GM18508 (cell line): ENCODE results near the gene ATAD5.
"Not testable (repeated sequence)": the region's sequence is repeated elsewhere in the genome, so short reads cannot be mapped to it uniquely, and the experiment has no call there.

Experiments used
- ATAC-seq: cut with Tn5 transposase; IDR thresholded peaks from one replicate; pipeline ENCODE4 v1.9.1; 2021; ENCODE audit warnings: moderate number of reproducible peaks; ENCODE audit not compliant: insufficient read depth, unreplicated experiment

Gene ATAD5

GRCh38 chr17:30908717-30909420 is 77.1 kb downstream of the ATAD5 start:
- ATAC-seq: no peak

GRCh38 chr17:30910151-30910550 is 78.4 kb downstream of the ATAD5 start:
- not testable (repeated sequence) for ATAC-seq

GRCh38 chr17:30913955-30914354 is 82.2 kb downstream of the ATAD5 start:
- no peak for ATAC-seq

- no peak for ATAC-seq
Measured at GRCh38 chr17:30915833-30916611, 84.3 kb downstream of the ATAD5 start.

GRCh38 chr17:30917050-30917449 is 85.3 kb downstream of the ATAD5 start:
- no peak for ATAC-seq

- ATAC-seq: no peak
Measured at GRCh38 chr17:30920282-30920681, 88.5 kb downstream of the ATAD5 start.

GRCh38 chr17:30920683-30921543 is 89.1 kb downstream of the ATAD5 start:
- no peak for ATAC-seq

- ATAC-seq: no peak
Measured at GRCh38 chr17:30921544-30922196, 89.9 kb downstream of the ATAD5 start, which contains the start of gene ADAP2. Gene ADAP2 (plus strand): TSS chr17:30921945. CDS start chr17:30922015, 70 bp downstream.

- ATAC-seq: no peak
Measured at GRCh38 chr17:30922235-30923030, 90.7 kb downstream of the ATAD5 start.

GRCh38 chr17:30924341-30924740 is 92.6 kb downstream of the ATAD5 start:
- ATAC-seq: no peak

GRCh38 chr17:30926516-30926915 is 94.8 kb downstream of the ATAD5 start:
- no peak for ATAC-seq

GRCh38 chr17:30927756-30928155 is 96.0 kb downstream of the ATAD5 start:
- ATAC-seq: no peak

GRCh38 chr17:30928584-30928983 is 96.8 kb downstream of the ATAD5 start:
- ATAC-seq: no peak

GRCh38 chr17:30929081-30929633 is 97.4 kb downstream of the ATAD5 start:
- no peak for ATAC-seq

GRCh38 chr17:30929861-30930260 is 98.1 kb downstream of the ATAD5 start:
- ATAC-seq: not testable (repeated sequence)

- no peak for ATAC-seq
Measured at GRCh38 chr17:30930495-30930894, 98.7 kb downstream of the ATAD5 start.

- ATAC-seq: not testable (repeated sequence)
Measured at GRCh38 chr17:30931582-30931981, 99.8 kb downstream of the ATAD5 start.

- ATAC-seq: no peak
Measured at GRCh38 chr17:30933966-30934365, 102.2 kb downstream of the ATAD5 start.

- no peak for ATAC-seq
Measured at GRCh38 chr17:30939051-30939689, 107.4 kb downstream of the ATAD5 start.
